ENCODE results near the gene MCM3.

DNA sequence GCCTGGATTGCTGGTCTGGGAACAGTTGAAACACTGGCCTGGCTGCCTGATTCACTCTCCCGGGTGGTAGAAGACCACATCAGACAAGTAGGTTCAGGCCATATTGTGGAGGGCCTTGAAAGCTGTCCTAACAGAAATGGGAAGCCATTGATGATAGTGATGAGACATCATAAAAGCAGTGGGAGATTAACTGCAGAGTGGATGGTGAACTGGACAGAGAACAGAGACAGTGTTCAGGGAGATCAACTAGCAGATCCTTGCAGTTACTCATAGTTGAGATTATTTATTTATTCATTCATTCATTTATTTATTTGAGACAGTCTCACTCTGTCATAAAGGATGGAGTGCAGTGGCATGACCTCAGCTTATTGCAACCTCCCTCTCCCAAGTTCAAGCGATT lies 30.2 kb upstream of the MCM3 start:
- TF ChIP-seq POLR2A (IDR thresholded peaks at IDR 0.05; ENCODE audit: low read depth, low read length), result no peak
- TF ChIP-seq POLR2AphosphoS5 (IDR thresholded peaks at IDR 0.05; ENCODE audit: low read depth, low read length), result no peak
- no peak for TF ChIP-seq TAF1 (IDR thresholded peaks at IDR 0.05; ENCODE audit: low read depth, low read length)
- TF ChIP-seq SPI1 (IDR thresholded peaks at IDR 0.05; ENCODE audit: low read depth, low read length), result no peak
